H9 (cell line): ENCODE measurements around the gene UNC50. TPM values are rescaled to one million over a fixed set of nuclear protein-coding genes. Genes with fewer than 3 reads are reported as not detected.

Experiments used
- DNase-seq: peaks from one replicate; pipeline ENCODE4 v3.0.0-alpha.2; 2017
- H2AFZ ChIP-seq: one replicate; pipeline ENCODE4 v1.6.1; 2013; ENCODE audit warnings: mild to moderate bottlenecking, low read length, control low read depth, moderate library complexity
- H2AK5ac ChIP-seq: 2 replicates; pipeline ENCODE4 v1.6.1; 2013; ENCODE audit warnings: low read length, control low read depth, mixed read lengths; ENCODE audit not compliant: insufficient read length
- H2BK120ac ChIP-seq: one replicate; pipeline ENCODE4 v1.6.1; 2013; ENCODE audit warnings: low read depth, mild to moderate bottlenecking, low read length, control low read depth, inconsistent platforms; ENCODE audit not compliant: poor library complexity, severe bottlenecking
- H2BK12ac ChIP-seq: 2 replicates; pipeline ENCODE4 v1.6.1; 2013; ENCODE audit warnings: low read length, control low read depth, mixed read lengths, low read depth; ENCODE audit not compliant: insufficient read length
- H2BK15ac ChIP-seq: 2 replicates; pipeline ENCODE4 v1.6.1; 2013; ENCODE audit warnings: low read depth, low read length, control low read depth
- H2BK20ac ChIP-seq: one replicate; pipeline ENCODE4 v1.6.1; 2013; ENCODE audit warnings: low read depth, mild to moderate bottlenecking, low read length, control low read depth, inconsistent platforms; ENCODE audit not compliant: poor library complexity, severe bottlenecking
- H2BK5ac ChIP-seq: 2 replicates; pipeline ENCODE4 v1.6.1; 2013; ENCODE audit warnings: low read length, control low read depth, mixed read lengths; ENCODE audit not compliant: insufficient read length
- H3K14ac ChIP-seq: 2 replicates; pipeline ENCODE4 v1.6.1; 2013; ENCODE audit warnings: low read length, control low read depth; ENCODE audit not compliant: insufficient read depth
- H3K18ac ChIP-seq: 2 replicates; pipeline ENCODE4 v1.6.1; 2013; ENCODE audit warnings: low read depth, mild to moderate bottlenecking, mixed read lengths, low read length, control low read depth; ENCODE audit not compliant: insufficient read length
- H3K23ac ChIP-seq: 2 replicates; pipeline ENCODE4 v1.6.1; 2013; ENCODE audit warnings: low read length, control low read depth, mixed read lengths, low read depth; ENCODE audit not compliant: insufficient read length
- H3K23me2 ChIP-seq: 2 replicates; pipeline ENCODE4 v1.6.1; 2013; ENCODE audit warnings: low read depth, mild to moderate bottlenecking, mixed read lengths, low read length, control low read depth; ENCODE audit not compliant: insufficient read length, poor library complexity, severe bottlenecking
- H3K27ac ChIP-seq: 2 replicates; pipeline ENCODE4 v1.5.1; 2013; ENCODE audit warnings: low read length, control low read depth, mixed read lengths, low read depth; ENCODE audit not compliant: insufficient read length
- H3K27me3 ChIP-seq: 2 replicates; pipeline ENCODE4 v1.6.1; 2013; ENCODE audit warnings: low read length, control low read depth, inconsistent platforms; ENCODE audit not compliant: insufficient read depth
- H3K4ac ChIP-seq: 2 replicates; pipeline ENCODE4 v1.6.1; 2013; ENCODE audit warnings: low read depth, mild to moderate bottlenecking, control low read depth, inconsistent platforms, low read length, moderate library complexity
- H3K4me1 ChIP-seq: 2 replicates; pipeline ENCODE4 v1.6.1; 2013; ENCODE audit warnings: low read length, control low read depth, inconsistent platforms; ENCODE audit not compliant: insufficient read depth
- H3K4me2 ChIP-seq: 2 replicates; pipeline ENCODE4 v1.6.1; 2013; ENCODE audit warnings: low read length, control low read depth, mixed read lengths; ENCODE audit not compliant: insufficient read length, insufficient read depth
- H3K56ac ChIP-seq: 2 replicates; pipeline ENCODE4 v1.6.1; 2013; ENCODE audit warnings: low read depth, mild to moderate bottlenecking, mixed read lengths, low read length, control low read depth; ENCODE audit not compliant: insufficient read length
- H3K79me1 ChIP-seq: 2 replicates; pipeline ENCODE4 v1.6.1; 2013; ENCODE audit warnings: low read depth, mild to moderate bottlenecking, moderate library complexity, low read length, control low read depth, inconsistent platforms; ENCODE audit not compliant: insufficient read depth, poor library complexity, severe bottlenecking
- H3K79me2 ChIP-seq: 2 replicates; pipeline ENCODE4 v1.6.1; 2013; ENCODE audit warnings: low read length, control low read depth, inconsistent platforms; ENCODE audit not compliant: insufficient read depth
- H3K9ac ChIP-seq: 2 replicates; pipeline ENCODE4 v1.6.1; 2013; ENCODE audit warnings: low read length, control low read depth, mixed read lengths; ENCODE audit not compliant: insufficient read length; ENCODE audit errors: extremely low read depth
- H3K9me3 ChIP-seq: one replicate; pipeline ENCODE4 v1.6.1; 2013; ENCODE audit warnings: low read depth, low read length, inconsistent platforms; ENCODE audit not compliant: control insufficient read depth
- H3T11ph ChIP-seq: one replicate; pipeline ENCODE4 v1.6.1; 2013; ENCODE audit warnings: mild to moderate bottlenecking, low read length, control low read depth, inconsistent platforms
- H4K20me1 ChIP-seq: one replicate; pipeline ENCODE4 v1.6.1; 2013; ENCODE audit not compliant: control insufficient read depth, insufficient read length, insufficient read depth
- H4K5ac ChIP-seq: 2 replicates; pipeline ENCODE4 v1.6.1; 2013; ENCODE audit warnings: low read depth, mild to moderate bottlenecking, mixed read lengths, low read length, control low read depth; ENCODE audit not compliant: insufficient read length
- H4K8ac ChIP-seq: replicated peaks from 2 replicates; pipeline ENCODE4 v1.6.1; 2013; ENCODE audit warnings: low read length, control low read depth, mixed read lengths, low read depth; ENCODE audit not compliant: insufficient read length
- H4K91ac ChIP-seq: 2 replicates; pipeline ENCODE4 v1.6.1; 2013; ENCODE audit warnings: low read depth, mild to moderate bottlenecking, moderate library complexity, mixed read lengths, low read length, control low read depth; ENCODE audit not compliant: insufficient read length
- H3K27ac Mint-ChIP-seq, 3 experiments: 2 replicates in 2 of 3; 3 replicates in 1 of 3; pipeline ENCODE4 v1.8.0; 2020 to 2021; ENCODE audit warnings: mixed read lengths in 3 of 3, mild to moderate bottlenecking in 1 of 3, moderate library complexity in 1 of 3
- H3K27me3 Mint-ChIP-seq: 2 replicates; pipeline ENCODE4 v1.8.0; 2021; ENCODE audit warnings: low read depth, mild to moderate bottlenecking, moderate library complexity, mixed read lengths
- H3K36me3 Mint-ChIP-seq, 3 experiments: 2 replicates in 2 of 3; 3 replicates in 1 of 3; pipeline ENCODE4 v1.8.0; 2020 to 2021; ENCODE audit warnings: low read depth in 3 of 3, mixed read lengths in 3 of 3; ENCODE audit not compliant: insufficient read depth in 1 of 3
- H3K4me1 Mint-ChIP-seq, 2 experiments: 2 replicates each; pipeline ENCODE4 v1.8.0; 2020; ENCODE audit warnings: mixed read lengths in 2 of 2
- H3K4me3 Mint-ChIP-seq, 2 experiments: 2 replicates in 1 of 2; 3 replicates in 1 of 2; pipeline ENCODE4 v1.8.0; 2020 to 2021; ENCODE audit warnings: mild to moderate bottlenecking in 2 of 2, mixed read lengths in 2 of 2, moderate library complexity in 1 of 2
- H3K9me3 Mint-ChIP-seq, 2 experiments: 2 replicates in 1 of 2; 3 replicates in 1 of 2; pipeline ENCODE4 v1.8.0; 2020; ENCODE audit warnings: mild to moderate bottlenecking in 2 of 2, mixed read lengths in 2 of 2, moderate library complexity in 1 of 2
- WGBS: extraction: QIAGEN DNeasy Blood & Tissue Kit; methylation state at CpG from one replicate; pipeline ENCODE4 v1.1.7; 2013; ENCODE audit warnings: missing lambda C conversion rate, low lambda C conversion rate, mixed read lengths; ENCODE audit not compliant: insufficient read length; ENCODE audit errors: extremely low coverage; 5-methylcytosine and 5-hydroxymethylcytosine counted together
- total RNA-seq: library from RNA; stranded (reverse); gene quantifications from 2 replicates; pipeline ENCODE4 v1.2.1, GENCODE V29; 2021
- TF ChIP-seq, protein P1 (sequence below): fragments of 200-600 bp; sonication (generic); conservative IDR thresholded peaks from 3 replicates; pipeline ENCODE4 v1.8.0; 2021; ENCODE audit warnings: antibody characterized with exemption, mild to moderate bottlenecking

UNC50 gene
- total RNA-seq, 1 experiment from 2014 or later = 35.4 TPM

DNA sequence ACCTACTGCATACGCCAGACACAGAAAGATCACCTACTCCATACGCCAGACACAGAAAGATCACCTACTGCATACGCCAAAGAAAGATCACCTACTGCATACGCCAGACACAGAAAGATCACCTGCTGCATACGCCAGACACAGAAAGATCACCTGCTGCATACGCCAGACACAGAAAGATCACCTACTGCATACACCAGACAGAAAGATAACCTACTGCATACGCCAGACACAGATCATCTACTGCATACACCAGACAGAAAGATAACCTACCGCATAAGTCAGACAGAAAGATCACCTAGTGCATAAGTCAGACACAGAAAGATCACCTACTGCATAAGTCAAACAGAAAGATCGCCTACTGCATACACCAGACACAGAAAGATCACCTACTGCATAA lies 25.9 kb upstream of the UNC50 start:
- H3K4me1 Mint-ChIP-seq = no peaks in the 10 kb centered on the region
- H3K27ac ChIP-seq = no peak overlapping the region
- no peak overlapping the region for H2AK5ac ChIP-seq
- H3K27me3 ChIP-seq = no peaks in the 10 kb centered on the region
- no peaks in the 10 kb centered on the region for H3K4me1 ChIP-seq
- H3K79me1 ChIP-seq = no peaks in the 10 kb centered on the region
- no peak overlapping the region for H3K4ac ChIP-seq
- H2BK5ac ChIP-seq = no peak overlapping the region
- H3K18ac ChIP-seq = no peak overlapping the region
- no peak overlapping the region for H3K23ac ChIP-seq
- no peak overlapping the region for H3K14ac ChIP-seq
- H3K9ac ChIP-seq = no peak overlapping the region
- H3T11ph ChIP-seq = no peak overlapping the region
- no peaks in the 10 kb centered on the region for H3K9me3 Mint-ChIP-seq
- no CpG with 5 or more reads among the region's 9 CpGs for WGBS
- H2BK12ac ChIP-seq = no peak overlapping the region
- DNase-seq = no peak
- no peak overlapping the region for H4K91ac ChIP-seq
- TF ChIP-seq, protein P1, sequence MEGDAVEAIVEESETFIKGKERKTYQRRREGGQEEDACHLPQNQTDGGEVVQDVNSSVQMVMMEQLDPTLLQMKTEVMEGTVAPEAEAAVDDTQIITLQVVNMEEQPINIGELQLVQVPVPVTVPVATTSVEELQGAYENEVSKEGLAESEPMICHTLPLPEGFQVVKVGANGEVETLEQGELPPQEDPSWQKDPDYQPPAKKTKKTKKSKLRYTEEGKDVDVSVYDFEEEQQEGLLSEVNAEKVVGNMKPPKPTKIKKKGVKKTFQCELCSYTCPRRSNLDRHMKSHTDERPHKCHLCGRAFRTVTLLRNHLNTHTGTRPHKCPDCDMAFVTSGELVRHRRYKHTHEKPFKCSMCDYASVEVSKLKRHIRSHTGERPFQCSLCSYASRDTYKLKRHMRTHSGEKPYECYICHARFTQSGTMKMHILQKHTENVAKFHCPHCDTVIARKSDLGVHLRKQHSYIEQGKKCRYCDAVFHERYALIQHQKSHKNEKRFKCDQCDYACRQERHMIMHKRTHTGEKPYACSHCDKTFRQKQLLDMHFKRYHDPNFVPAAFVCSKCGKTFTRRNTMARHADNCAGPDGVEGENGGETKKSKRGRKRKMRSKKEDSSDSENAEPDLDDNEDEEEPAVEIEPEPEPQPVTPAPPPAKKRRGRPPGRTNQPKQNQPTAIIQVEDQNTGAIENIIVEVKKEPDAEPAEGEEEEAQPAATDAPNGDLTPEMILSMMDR = no peak
- H4K20me1 ChIP-seq = no peaks in the 10 kb centered on the region
- H3K9me3 ChIP-seq = no peaks in the 10 kb centered on the region
- H2BK15ac ChIP-seq = no peak overlapping the region
- H3K36me3 Mint-ChIP-seq = peaks cover 0 to 60% (median 26%) of the 10 kb centered on the region in 3 experiments; a peak in 5 of 7 replicates
- no peak overlapping the region for H4K8ac ChIP-seq
- no peak overlapping the region for H4K5ac ChIP-seq
- H3K79me2 ChIP-seq = no peaks in the 10 kb centered on the region
- no peak overlapping the region for H3K27ac Mint-ChIP-seq
- H2AFZ ChIP-seq = no peak overlapping the region
- no peak overlapping the region for H3K4me3 Mint-ChIP-seq
- no peak overlapping the region for H2BK120ac ChIP-seq
- no peak overlapping the region for H2BK20ac ChIP-seq
- no peaks in the 10 kb centered on the region for H3K23me2 ChIP-seq
- no peaks in the 10 kb centered on the region for H3K27me3 Mint-ChIP-seq
- no peak overlapping the region for H3K4me2 ChIP-seq
- H3K56ac ChIP-seq = no peak overlapping the region
